GM12878 (cell line): Measurements from ENCODE around the gene DUOX1.

Experiments
- CTCF ChIP-seq, 3 experiments: IDR thresholded peaks in 2 of 3; conservative IDR thresholded peaks in 1 of 3; 2 replicates each; pipeline ENCODE4 v1.5.1; 2011; ENCODE audit warnings: low read depth in 3 of 3, low read length in 3 of 3, mild to moderate bottlenecking in 3 of 3, control low read depth in 2 of 3, moderate library complexity in 2 of 3, inconsistent platforms in 1 of 3, mixed read lengths in 1 of 3; ENCODE audit not compliant: control insufficient read depth in 2 of 3, insufficient read depth in 1 of 3; ENCODE audit errors: extremely low read depth in 1 of 3
- ETV6 ChIP-seq, 2 experiments: fragments of 450-650 bp in 1 of 2; IDR thresholded peaks in 1 of 2; conservative IDR thresholded peaks in 1 of 2; 2 replicates each; pipeline ENCODE4 v1.6.1; 2014; ENCODE audit warnings: antibody characterized with exemption in 1 of 2, borderline replicate concordance in 1 of 2, low read depth in 1 of 2, mild to moderate bottlenecking in 1 of 2, moderate library complexity in 1 of 2
- FOS ChIP-seq: IDR thresholded peaks from 3 replicates; pipeline ENCODE4 v1.6.1; 2011; ENCODE audit warnings: borderline replicate concordance; ENCODE audit not compliant: insufficient read length; ENCODE audit errors: extremely low read depth
- GABPA ChIP-seq: IDR thresholded peaks from 2 replicates; pipeline ENCODE4 v1.6.1; 2014; ENCODE audit warnings: antibody characterized with exemption, low read depth, mild to moderate bottlenecking, inconsistent platforms
- MXI1 ChIP-seq: fragments of 150-350 bp; IDR thresholded peaks from 2 replicates; pipeline ENCODE4 v1.6.1; 2011; ENCODE audit warnings: low read depth, mild to moderate bottlenecking, inconsistent platforms, low read length, improper control_type of control experiment
- MYC ChIP-seq: IDR thresholded peaks from 2 replicates; pipeline ENCODE4 v1.6.1; 2011; ENCODE audit warnings: mild to moderate bottlenecking, low read length, moderate library complexity, inconsistent platforms; ENCODE audit not compliant: insufficient read depth, insufficient replicate concordance, insufficient read length, severe bottlenecking
- POLR2A ChIP-seq: IDR thresholded peaks from 2 replicates; pipeline ENCODE4 v1.6.1; 2011; ENCODE audit warnings: low read depth, mild to moderate bottlenecking, low read length
- POLR2AphosphoS5 ChIP-seq: IDR thresholded peaks from 2 replicates; pipeline ENCODE4 v1.6.1; 2011; ENCODE audit warnings: mild to moderate bottlenecking, low read length, inconsistent platforms
- SRF ChIP-seq, 2 experiments: IDR thresholded peaks; 2 replicates each; pipeline ENCODE4 v1.6.1; 2011; ENCODE audit warnings: low read depth in 2 of 2, low read length in 2 of 2, mild to moderate bottlenecking in 1 of 2, moderate library complexity in 1 of 2
- USF1 ChIP-seq: IDR thresholded peaks from 2 replicates; pipeline ENCODE4 v1.6.1; 2011; ENCODE audit warnings: borderline replicate concordance, low read depth, mild to moderate bottlenecking, moderate library complexity, mixed read lengths, low read length; ENCODE audit not compliant: insufficient read depth; ENCODE audit errors: extremely low read length

GRCh38 chr15:45134046-45134445 lies 4.3 kb downstream of the DUOX1 start:
- TF ChIP-seq ETV6 (conservative IDR thresholded peaks at IDR 0.05 in 1 of 2, IDR thresholded peaks at IDR 0.05 in 1 of 2; ENCODE audit: borderline replicate concordance in 1 of 2, low read depth in 1 of 2) (no peak), SRF (IDR thresholded peaks at IDR 0.05; ENCODE audit: low read depth in 2 of 2, low read length in 2 of 2) (no peak), MYC (no peak), POLR2A (no peak), CTCF (IDR thresholded peaks at IDR 0.05 in 2 of 3, conservative IDR thresholded peaks at IDR 0.05 in 1 of 3; ENCODE audit: control insufficient read depth in 2 of 3, extremely low read depth in 1 of 3, insufficient read depth in 1 of 3, low read depth in 3 of 3, low read length in 3 of 3) (no peak), FOS (no peak), GABPA (no peak), MXI1 (no peak), POLR2AphosphoS5 (no peak), USF1 (no peak)
